ENCODE results near the gene KCNK15.
A peak's percentile ranks its signal among the peaks of the same experiment; 100 is the strongest.

The KCNK15 gene

GRCh38 chr20:44736170-44737021 is 9.3 kb upstream of the KCNK15 start:
- DNase-seq = peak; percentile 84 to 92

- DNase-seq = no peak
These were observed 8.5 kb upstream of the KCNK15 start for GRCh38 chr20:44737116-44737515.

GRCh38 chr20:44738813-44739477 is 6.7 kb upstream of the KCNK15 start:
- peak; percentile 84 to 93 for DNase-seq

- peak; percentile 94 to 95 for DNase-seq
These were observed 5.7 kb upstream of the KCNK15 start for GRCh38 chr20:44739942-44740341.

- no peak for DNase-seq
These were observed 3.2 kb upstream of the KCNK15 start for GRCh38 chr20:44742304-44743079.

- no peak for DNase-seq
These were observed 2.5 kb upstream of the KCNK15 start for GRCh38 chr20:44743080-44743701.

- peak in 1 of 2 experiments; percentile 56 for DNase-seq
These were observed 1.6 kb upstream of the KCNK15 start for GRCh38 chr20:44743916-44744655.

- DNase-seq = no peak
These were observed 505 bp upstream of the KCNK15 start for GRCh38 chr20:44745122-44745597.

GRCh38 chr20:44746367-44747165 is 901 bp downstream of the KCNK15 start:
- DNase-seq = peak; percentile 84 to 94

GRCh38 chr20:44747166-44748004 is 1.7 kb downstream of the KCNK15 start:
- DNase-seq = peak; percentile 76 to 89

- DNase-seq = peak in 1 of 2 experiments; percentile 21
These were observed 2.3 kb downstream of the KCNK15 start for GRCh38 chr20:44748005-44748370.

GRCh38 chr20:44750081-44750805 is 4.6 kb downstream of the KCNK15 start:
- DNase-seq = no peak

GRCh38 chr20:44752099-44752931 is 6.7 kb downstream of the KCNK15 start:
- DNase-seq = no peak

- no peak for DNase-seq
These were observed 8.9 kb downstream of the KCNK15 start for GRCh38 chr20:44754554-44754953.

- no peak for DNase-seq
These were observed 10.5 kb downstream of the KCNK15 start for GRCh38 chr20:44756011-44756688.

- no peak for DNase-seq
These were observed 11.3 kb downstream of the KCNK15 start for GRCh38 chr20:44756956-44757355.

- DNase-seq = no peak
These were observed 12.8 kb downstream of the KCNK15 start for GRCh38 chr20:44758247-44759101.
